ENCODE results near the gene ZNF664. TPM values are rescaled to one million over a fixed set of nuclear protein-coding genes. Genes with fewer than 3 reads are reported as not detected.
A peak's percentile ranks its signal among the peaks of the same experiment; 100 is the strongest.

ZNF664 gene
- total RNA-seq, 6 donors from 2014 or later: 49.1 to 112 (median 91.8) TPM

DNA sequence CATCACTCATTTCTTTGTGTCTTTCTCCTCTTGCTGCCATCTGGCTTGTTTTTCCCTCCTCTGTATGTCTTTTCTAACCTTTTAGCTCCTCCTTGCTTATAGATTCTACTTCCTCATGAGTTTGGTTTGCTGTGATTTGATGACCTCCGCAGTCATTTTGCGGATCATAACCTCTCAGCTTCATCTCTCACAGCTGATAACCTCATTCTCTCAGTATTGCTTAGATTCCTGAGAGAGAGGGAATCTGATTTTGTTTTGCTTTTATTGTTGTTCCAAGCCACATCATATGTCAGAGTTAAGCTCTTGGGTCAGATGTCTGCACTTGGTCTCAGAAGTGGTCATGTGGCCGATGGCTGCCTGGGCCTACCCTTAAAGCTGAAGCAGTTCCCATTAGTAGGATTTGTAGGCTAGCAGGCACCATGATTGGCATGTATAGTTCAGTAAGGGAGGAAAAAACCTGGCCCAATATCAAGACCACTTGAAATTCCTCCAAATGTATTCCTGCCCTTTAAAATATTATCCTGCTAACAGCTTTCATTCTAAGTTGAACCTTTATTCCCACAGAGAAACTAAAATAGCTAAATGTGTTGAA, 13.5 kb downstream of the ZNF664 start:
- Histone ChIP-seq H3K4me3 (no peak overlapping the region), H3K36me3 (peaks cover 0 to 34% (median 10%) of the 10 kb centered on the region in 4 donors), H3K4me1 (peaks cover 0 to 41% (median 23%) of the 10 kb centered on the region in 4 donors), H3K9me3 (no peaks in the 10 kb centered on the region), H3K27me3 (no peaks in the 10 kb centered on the region), H3K27ac (peak overlapping the region in 3 of 4 donors; percentile 6 to 32 (median 28))
- WGBS, 2 donors: 64 to 65% methylated on average over 3 of the region's 3 CpGs
- TF ChIP-seq POLR2A (IDR thresholded peaks at IDR 0.05): no peak
- TF ChIP-seq POLR2AphosphoS5 (IDR thresholded peaks at IDR 0.05): no peak
- no peak for TF ChIP-seq EP300 (IDR thresholded peaks at IDR 0.05)
- TF ChIP-seq, protein P1, sequence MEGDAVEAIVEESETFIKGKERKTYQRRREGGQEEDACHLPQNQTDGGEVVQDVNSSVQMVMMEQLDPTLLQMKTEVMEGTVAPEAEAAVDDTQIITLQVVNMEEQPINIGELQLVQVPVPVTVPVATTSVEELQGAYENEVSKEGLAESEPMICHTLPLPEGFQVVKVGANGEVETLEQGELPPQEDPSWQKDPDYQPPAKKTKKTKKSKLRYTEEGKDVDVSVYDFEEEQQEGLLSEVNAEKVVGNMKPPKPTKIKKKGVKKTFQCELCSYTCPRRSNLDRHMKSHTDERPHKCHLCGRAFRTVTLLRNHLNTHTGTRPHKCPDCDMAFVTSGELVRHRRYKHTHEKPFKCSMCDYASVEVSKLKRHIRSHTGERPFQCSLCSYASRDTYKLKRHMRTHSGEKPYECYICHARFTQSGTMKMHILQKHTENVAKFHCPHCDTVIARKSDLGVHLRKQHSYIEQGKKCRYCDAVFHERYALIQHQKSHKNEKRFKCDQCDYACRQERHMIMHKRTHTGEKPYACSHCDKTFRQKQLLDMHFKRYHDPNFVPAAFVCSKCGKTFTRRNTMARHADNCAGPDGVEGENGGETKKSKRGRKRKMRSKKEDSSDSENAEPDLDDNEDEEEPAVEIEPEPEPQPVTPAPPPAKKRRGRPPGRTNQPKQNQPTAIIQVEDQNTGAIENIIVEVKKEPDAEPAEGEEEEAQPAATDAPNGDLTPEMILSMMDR (IDR thresholded peaks at IDR 0.05): no peak
- DNase-seq (peak in 1 of 2 donors; percentile 59), ATAC-seq (ENCODE audit: low FRiP score in 2 of 2) (no peak)

GRCh38 chr12:123987022-123987421, 14.0 kb downstream of the ZNF664 start:
- DNase-seq (no peak), ATAC-seq (ENCODE audit: low FRiP score in 2 of 2) (no peak)
- no peak overlapping the region for H3K4me3 ChIP-seq
- no peaks in the 10 kb centered on the region for H3K27me3 ChIP-seq
- TF ChIP-seq POLR2A (IDR thresholded peaks at IDR 0.05): no peak
- TF ChIP-seq EP300 (IDR thresholded peaks at IDR 0.05): no peak
- TF ChIP-seq, protein P1 (IDR thresholded peaks at IDR 0.05): no peak
- no peak for TF ChIP-seq POLR2AphosphoS5 (IDR thresholded peaks at IDR 0.05)
- H3K27ac ChIP-seq: peak overlapping the region in 2 of 4 donors; percentile 6 to 28
- peaks cover 0 to 38% (median 13%) of the 10 kb centered on the region in 4 donors for H3K36me3 ChIP-seq
- H3K4me1 ChIP-seq: peaks cover 0 to 41% (median 23%) of the 10 kb centered on the region in 4 donors
- no peaks in the 10 kb centered on the region for H3K9me3 ChIP-seq
- WGBS, 2 donors: 94 to 97% methylated on average over 2 of the region's 2 CpGs

DNA sequence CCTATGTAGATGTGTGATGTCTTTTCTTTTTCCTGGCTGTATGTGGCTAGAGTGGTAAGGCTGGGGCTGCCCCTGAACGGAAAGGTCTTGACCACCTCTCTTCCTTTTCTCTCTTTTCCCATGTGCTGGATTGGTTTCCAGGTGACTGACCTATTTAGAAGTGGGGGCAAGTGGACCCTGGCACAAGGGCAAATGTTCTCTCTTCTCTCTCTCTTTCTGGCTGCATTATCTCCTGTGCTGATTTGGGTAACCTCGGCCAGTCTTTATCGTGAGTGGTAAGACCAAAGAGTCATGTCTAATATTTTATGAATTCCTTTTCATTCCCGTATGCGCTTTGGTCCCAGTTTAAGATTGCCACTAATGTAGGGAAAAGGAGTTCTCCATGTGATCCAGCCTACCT, 16.2 kb downstream of the ZNF664 start:
- ATAC-seq (ENCODE audit: low FRiP score in 2 of 2) (no peak), DNase-seq (no peak)
- H3K4me1 ChIP-seq: peaks cover 0 to 35% (median 17%) of the 10 kb centered on the region in 4 donors
- TF ChIP-seq, protein P1 (IDR thresholded peaks at IDR 0.05): no peak
- no peak for TF ChIP-seq EP300 (IDR thresholded peaks at IDR 0.05)
- no peak for TF ChIP-seq POLR2AphosphoS5 (IDR thresholded peaks at IDR 0.05)
- no peak for TF ChIP-seq POLR2A (IDR thresholded peaks at IDR 0.05)
- H3K4me3 ChIP-seq: no peak overlapping the region
- no peaks in the 10 kb centered on the region for H3K27me3 ChIP-seq
- no peak overlapping the region for H3K27ac ChIP-seq
- WGBS, 2 donors: 92 to 94% methylated on average over 5 of the region's 5 CpGs
- H3K36me3 ChIP-seq: peaks cover 0 to 33% (median 14%) of the 10 kb centered on the region in 4 donors
- H3K9me3 ChIP-seq: no peaks in the 10 kb centered on the region

DNA sequence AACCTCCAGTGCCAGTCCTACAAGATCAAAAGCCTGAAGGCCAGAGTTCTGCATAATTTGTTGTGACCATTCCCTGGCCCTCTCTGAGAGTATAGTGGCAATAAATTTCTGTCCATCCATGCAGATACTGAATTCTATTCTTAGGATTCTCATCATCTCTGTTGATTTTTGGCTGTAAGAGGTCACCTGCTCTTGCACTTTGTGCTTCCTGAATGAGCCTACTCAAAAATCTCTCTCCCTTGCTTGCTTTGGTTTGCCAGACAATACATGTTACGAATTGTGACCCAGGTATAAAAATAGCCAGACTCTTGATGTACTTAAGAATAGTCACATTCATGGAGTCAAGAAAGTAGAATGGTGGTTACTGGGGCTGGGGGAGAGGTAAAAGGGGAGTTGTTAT, 16.7 kb downstream of the ZNF664 start:
- WGBS, 2 donors: 71 to 84% methylated on average over 1 of the region's 1 CpG
- Histone ChIP-seq H3K4me1 (peaks cover 0 to 30% (median 14%) of the 10 kb centered on the region in 4 donors), H3K36me3 (peaks cover 0 to 33% (median 14%) of the 10 kb centered on the region in 4 donors), H3K9me3 (no peaks in the 10 kb centered on the region), H3K27me3 (no peaks in the 10 kb centered on the region), H3K27ac (no peak overlapping the region), H3K4me3 (no peak overlapping the region)
- TF ChIP-seq EP300 (IDR thresholded peaks at IDR 0.05): peak in 1 of 4 donors; percentile 24
- no peak for TF ChIP-seq POLR2A (IDR thresholded peaks at IDR 0.05)
- DNase-seq: no peak
- no peak for ATAC-seq (ENCODE audit: low FRiP score in 2 of 2)

DNA sequence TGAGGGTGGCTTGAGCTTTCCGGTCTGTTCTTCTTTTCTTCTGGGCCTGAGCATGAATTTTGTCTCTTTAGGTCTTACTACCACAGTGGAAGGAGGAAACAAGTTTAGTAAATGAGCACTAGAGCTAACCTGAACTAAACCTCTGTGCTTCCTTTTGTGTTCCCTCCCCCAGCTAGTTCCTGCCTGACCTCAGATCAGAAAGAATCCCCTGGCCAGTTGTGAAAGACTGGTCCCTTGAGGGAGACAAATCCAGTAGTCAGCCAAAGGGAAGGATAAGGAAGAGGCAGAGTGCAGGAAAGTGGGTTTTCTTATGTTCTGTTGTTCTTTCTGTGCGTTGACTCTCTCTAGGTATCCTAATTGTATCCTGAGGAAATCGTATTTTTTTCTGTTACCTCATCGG, 17.5 kb downstream of the ZNF664 start:
- H3K27ac ChIP-seq: no peak overlapping the region

More for the DNA sequence above, 17.5 kb downstream of the ZNF664 start:
- H3K4me1 ChIP-seq: peaks cover 0 to 33% (median 15%) of the 10 kb centered on the region in 4 donors
- 73 to 80% methylated on average over 4 of the region's 4 CpGs for WGBS, 2 donors
- no peaks in the 10 kb centered on the region for H3K9me3 ChIP-seq
- TF ChIP-seq POLR2AphosphoS5 (IDR thresholded peaks at IDR 0.05) (no peak), EP300 (IDR thresholded peaks at IDR 0.05) (no peak), POLR2A (IDR thresholded peaks at IDR 0.05) (no peak)
- TF ChIP-seq, protein P1 (IDR thresholded peaks at IDR 0.05): no peak
- H3K27me3 ChIP-seq: no peaks in the 10 kb centered on the region
- ATAC-seq (ENCODE audit: low FRiP score in 2 of 2) (peak in 1 of 2 donors; percentile 38), DNase-seq (no peak)
- H3K36me3 ChIP-seq: peaks cover 0 to 33% (median 14%) of the 10 kb centered on the region in 4 donors
- no peak overlapping the region for H3K4me3 ChIP-seq

All from upper lobe of left lung (tissue), 6 donors.